Measurements from ENCODE around the gene DNAJB11.
"Not testable (repeated sequence)": the region's sequence is repeated elsewhere in the genome, so short reads cannot be mapped to it uniquely, and the experiment has no call there.

The DNAJB11 gene

DNA sequence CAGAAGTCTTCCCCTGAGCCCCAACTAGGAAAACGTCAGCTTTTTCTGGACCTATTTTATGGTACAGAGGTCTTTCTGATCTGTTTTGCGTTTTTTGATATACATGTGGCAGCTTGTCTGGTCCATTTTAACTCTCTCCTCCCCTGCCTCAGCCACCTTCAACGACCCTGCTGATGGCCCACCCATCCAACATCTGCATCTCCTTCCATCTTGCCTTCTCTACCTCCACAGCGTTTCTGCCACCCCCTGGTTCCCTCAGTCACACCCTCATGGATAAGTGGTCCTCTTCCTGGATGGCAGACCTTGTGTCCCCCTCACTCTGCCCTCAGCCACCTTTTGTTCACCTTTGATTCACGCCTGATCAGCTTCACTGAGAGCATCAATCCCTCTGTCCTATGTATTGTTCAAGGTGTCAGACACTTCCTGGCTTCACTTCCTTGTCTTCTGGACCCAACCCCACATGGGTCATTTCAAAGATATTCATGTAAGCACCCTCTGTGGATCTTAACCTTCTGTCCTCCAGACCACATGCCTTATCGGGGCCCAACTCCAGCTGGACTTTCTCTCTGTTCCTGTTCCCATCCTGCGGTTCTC is 55.8 kb downstream of the DNAJB11 start:
- Histone ChIP-seq H3K9ac (ENCODE audit: low read depth, low read length) (no peak overlapping the region), H3K27me3 (ENCODE audit: control insufficient read depth, insufficient read depth, low read length) (no peaks in the 10 kb centered on the region), H3K4me3 (ENCODE audit: low read depth, low read length) (no peak overlapping the region), H3K9me3 (ENCODE audit: control insufficient read depth, insufficient read depth, low read length) (no peaks in the 10 kb centered on the region), H3K4me1 (ENCODE audit: control insufficient read depth, insufficient read depth, low read length) (peaks cover 2% of the 10 kb centered on the region), H3K36me3 (ENCODE audit: control insufficient read depth, insufficient read depth, low read length) (no peaks in the 10 kb centered on the region)

DNA sequence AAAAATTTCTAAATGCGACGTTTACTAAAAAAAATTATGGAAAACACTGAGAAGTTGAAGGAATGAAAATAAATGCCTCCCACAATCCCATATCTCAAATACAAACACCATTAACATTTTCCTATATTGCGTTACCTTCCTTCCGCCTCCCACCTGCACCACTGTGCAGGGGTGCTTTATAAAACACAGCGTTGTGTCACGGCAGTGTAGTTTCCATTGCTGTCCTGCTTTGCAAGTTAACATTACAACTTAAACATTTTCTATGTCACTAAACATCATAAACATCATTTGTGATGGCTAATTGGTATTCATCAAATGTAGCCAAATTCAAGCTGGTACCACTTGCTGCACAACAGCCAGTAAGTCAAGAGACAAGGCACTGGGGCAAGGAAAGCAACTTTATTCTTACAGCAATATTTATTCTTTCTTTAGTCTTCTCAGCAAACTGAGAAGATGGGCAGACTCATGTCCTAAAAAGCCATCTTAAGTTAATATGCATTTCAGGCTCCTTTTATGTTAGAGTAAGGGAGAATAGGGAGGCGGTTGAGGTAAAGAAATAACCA is 57.4 kb downstream of the DNAJB11 start:
- H3K27me3 ChIP-seq (ENCODE audit: control insufficient read depth, insufficient read depth, low read length) = no peaks in the 10 kb centered on the region
- H3K9me3 ChIP-seq (ENCODE audit: control insufficient read depth, insufficient read depth, low read length) = no peaks in the 10 kb centered on the region
- H3K4me3 ChIP-seq (ENCODE audit: low read depth, low read length) = no peak overlapping the region
- H3K36me3 ChIP-seq (ENCODE audit: control insufficient read depth, insufficient read depth, low read length) = no peaks in the 10 kb centered on the region
- H3K9ac ChIP-seq (ENCODE audit: low read depth, low read length) = no peak overlapping the region
- peaks cover 2% of the 10 kb centered on the region for H3K4me1 ChIP-seq (ENCODE audit: control insufficient read depth, insufficient read depth, low read length)

DNA sequence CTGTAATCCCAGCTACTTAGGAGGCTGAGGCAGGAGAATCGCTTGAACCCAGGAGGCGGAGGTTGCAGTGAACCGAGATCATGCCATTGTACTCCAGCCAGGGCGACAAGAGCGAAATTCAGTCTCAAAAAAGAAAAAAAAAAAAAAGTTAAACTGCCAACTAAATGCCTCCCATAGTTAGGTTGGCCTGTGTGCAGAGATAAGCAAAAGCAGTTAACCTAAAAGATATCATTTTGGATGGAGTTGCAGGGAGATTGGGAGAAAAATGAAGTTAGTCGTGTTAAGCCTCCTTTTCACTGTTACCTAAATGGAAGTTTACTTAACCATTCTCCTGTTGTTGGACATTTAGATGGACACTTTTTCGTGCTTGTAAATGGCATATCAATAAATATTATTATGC is 58.2 kb downstream of the DNAJB11 start:
- no peak overlapping the region for H3K4me3 ChIP-seq (ENCODE audit: low read depth, low read length)
- no peak overlapping the region for H3K9ac ChIP-seq (ENCODE audit: low read depth, low read length)
- no peaks in the 10 kb centered on the region for H3K9me3 ChIP-seq (ENCODE audit: control insufficient read depth, insufficient read depth, low read length)
- H3K4me1 ChIP-seq (ENCODE audit: control insufficient read depth, insufficient read depth, low read length) = peaks cover 2% of the 10 kb centered on the region
- no peaks in the 10 kb centered on the region for H3K36me3 ChIP-seq (ENCODE audit: control insufficient read depth, insufficient read depth, low read length)
- H3K27me3 ChIP-seq (ENCODE audit: control insufficient read depth, insufficient read depth, low read length) = no peaks in the 10 kb centered on the region

DNA sequence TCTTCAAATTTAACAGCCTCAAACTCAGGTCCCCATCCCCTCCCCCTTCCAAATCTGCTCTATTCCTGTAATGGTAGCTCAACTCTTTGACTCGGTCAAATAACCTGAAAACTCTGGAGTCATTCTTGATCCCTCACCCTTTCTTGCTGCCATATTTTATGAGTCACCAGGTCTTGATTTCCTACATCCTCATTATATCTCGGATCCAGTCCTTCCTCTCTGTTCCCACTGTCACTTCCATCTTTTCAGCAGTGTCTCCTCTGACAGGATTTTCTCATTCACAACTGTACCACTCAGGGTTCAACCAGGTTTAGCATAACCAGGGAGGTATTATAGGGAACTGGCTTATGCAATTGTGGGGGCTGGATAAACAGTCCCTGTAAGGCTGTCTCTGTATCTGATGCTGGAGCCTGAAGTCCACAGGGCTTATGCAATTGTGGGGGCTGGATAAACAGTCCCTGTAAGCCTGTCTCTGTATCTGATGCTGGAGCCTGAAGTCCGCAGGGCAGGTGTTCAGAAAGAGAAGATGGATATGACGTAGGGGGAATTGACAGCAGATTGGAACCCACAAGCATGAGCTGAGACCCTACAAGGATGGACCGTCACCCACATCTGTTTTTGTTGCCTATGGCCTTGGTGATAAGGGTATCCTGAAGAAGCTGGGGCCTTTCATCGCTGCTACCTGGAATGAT is 60.6 kb downstream of the DNAJB11 start:
- Histone ChIP-seq H3K4me1 (ENCODE audit: control insufficient read depth, insufficient read depth, low read length) (peaks cover 2% of the 10 kb centered on the region), H3K4me3 (ENCODE audit: low read depth, low read length) (no peak overlapping the region), H3K9ac (ENCODE audit: low read depth, low read length) (no peak overlapping the region), H3K36me3 (ENCODE audit: control insufficient read depth, insufficient read depth, low read length) (no peaks in the 10 kb centered on the region), H3K27me3 (ENCODE audit: control insufficient read depth, insufficient read depth, low read length) (no peaks in the 10 kb centered on the region), H3K9me3 (ENCODE audit: control insufficient read depth, insufficient read depth, low read length) (no peaks in the 10 kb centered on the region)

DNA sequence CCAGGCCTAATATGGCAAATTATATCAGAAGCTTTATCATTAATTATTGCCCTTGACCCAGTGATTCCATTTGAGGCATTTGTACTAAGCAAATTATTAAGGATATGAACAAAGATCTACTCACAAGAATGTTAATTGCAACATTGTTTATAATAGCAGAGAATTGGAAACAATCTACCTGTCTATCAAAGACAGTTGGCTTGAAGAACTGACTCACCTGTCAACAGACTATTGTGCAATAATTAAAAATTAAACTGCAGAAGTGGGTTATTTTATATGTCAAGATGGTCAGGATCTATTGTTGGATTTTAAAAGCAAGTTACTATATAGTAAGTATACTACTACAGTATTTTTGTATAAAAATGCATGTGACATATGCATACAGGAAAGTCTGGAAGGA is 63.0 kb downstream of the DNAJB11 start:
- no peaks in the 10 kb centered on the region for H3K9me3 ChIP-seq (ENCODE audit: control insufficient read depth, insufficient read depth, low read length)
- H3K9ac ChIP-seq (ENCODE audit: low read depth, low read length) = no peak overlapping the region
- peaks cover 2% of the 10 kb centered on the region for H3K4me1 ChIP-seq (ENCODE audit: control insufficient read depth, insufficient read depth, low read length)
- no peaks in the 10 kb centered on the region for H3K27me3 ChIP-seq (ENCODE audit: control insufficient read depth, insufficient read depth, low read length)
- H3K4me3 ChIP-seq (ENCODE audit: low read depth, low read length) = no peak overlapping the region
- no peaks in the 10 kb centered on the region for H3K36me3 ChIP-seq (ENCODE audit: control insufficient read depth, insufficient read depth, low read length)

- H3K36me3 ChIP-seq (ENCODE audit: control insufficient read depth, insufficient read depth, low read length); H3K4me1 ChIP-seq (ENCODE audit: control insufficient read depth, insufficient read depth, low read length); H3K9ac ChIP-seq (ENCODE audit: low read depth, low read length); H3K4me3 ChIP-seq (ENCODE audit: low read depth, low read length); H3K27me3 ChIP-seq (ENCODE audit: control insufficient read depth, insufficient read depth, low read length); H3K9me3 ChIP-seq (ENCODE audit: control insufficient read depth, insufficient read depth, low read length): not testable (repeated sequence)
Measured at GRCh38 chr3:186634207-186634606, 63.7 kb downstream of the DNAJB11 start.
